ENCODE data around the gene OGT.

OGT gene

DNA sequence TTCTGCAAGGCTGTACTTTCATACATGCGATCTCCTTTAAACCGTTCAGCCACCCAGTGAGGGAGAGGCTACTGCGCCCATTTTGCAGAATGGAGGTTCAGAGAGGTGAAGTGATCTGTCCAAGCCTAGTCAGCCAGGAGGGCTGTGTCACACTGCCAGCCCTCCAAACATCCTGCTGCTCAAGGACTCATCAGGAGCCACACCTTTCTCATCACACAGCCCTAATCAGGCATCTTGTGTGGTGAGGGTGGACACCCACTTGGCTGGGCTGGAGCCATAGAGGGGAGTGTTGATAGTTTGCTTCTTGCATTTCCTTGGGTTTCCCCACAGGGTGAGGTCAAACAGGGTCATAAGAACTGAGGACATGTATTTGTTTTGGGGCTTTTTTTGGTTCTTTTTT lies 90.8 kb downstream of the OGT start:
- TF ChIP-seq, protein P1, sequence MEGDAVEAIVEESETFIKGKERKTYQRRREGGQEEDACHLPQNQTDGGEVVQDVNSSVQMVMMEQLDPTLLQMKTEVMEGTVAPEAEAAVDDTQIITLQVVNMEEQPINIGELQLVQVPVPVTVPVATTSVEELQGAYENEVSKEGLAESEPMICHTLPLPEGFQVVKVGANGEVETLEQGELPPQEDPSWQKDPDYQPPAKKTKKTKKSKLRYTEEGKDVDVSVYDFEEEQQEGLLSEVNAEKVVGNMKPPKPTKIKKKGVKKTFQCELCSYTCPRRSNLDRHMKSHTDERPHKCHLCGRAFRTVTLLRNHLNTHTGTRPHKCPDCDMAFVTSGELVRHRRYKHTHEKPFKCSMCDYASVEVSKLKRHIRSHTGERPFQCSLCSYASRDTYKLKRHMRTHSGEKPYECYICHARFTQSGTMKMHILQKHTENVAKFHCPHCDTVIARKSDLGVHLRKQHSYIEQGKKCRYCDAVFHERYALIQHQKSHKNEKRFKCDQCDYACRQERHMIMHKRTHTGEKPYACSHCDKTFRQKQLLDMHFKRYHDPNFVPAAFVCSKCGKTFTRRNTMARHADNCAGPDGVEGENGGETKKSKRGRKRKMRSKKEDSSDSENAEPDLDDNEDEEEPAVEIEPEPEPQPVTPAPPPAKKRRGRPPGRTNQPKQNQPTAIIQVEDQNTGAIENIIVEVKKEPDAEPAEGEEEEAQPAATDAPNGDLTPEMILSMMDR (IDR thresholded peaks at IDR 0.05; ENCODE audit: low read depth, low read length) = no peak
- no peaks in the 10 kb centered on the region for H3K9me3 ChIP-seq
- no peaks in the 10 kb centered on the region for H3K36me3 ChIP-seq
- no peaks in the 10 kb centered on the region for H3K27me3 ChIP-seq
- DNase-seq = no peak
- no peak overlapping the region for H3K4me3 ChIP-seq (ENCODE audit: low read depth, low read length)
- no peaks in the 10 kb centered on the region for H3K4me1 ChIP-seq

DNA sequence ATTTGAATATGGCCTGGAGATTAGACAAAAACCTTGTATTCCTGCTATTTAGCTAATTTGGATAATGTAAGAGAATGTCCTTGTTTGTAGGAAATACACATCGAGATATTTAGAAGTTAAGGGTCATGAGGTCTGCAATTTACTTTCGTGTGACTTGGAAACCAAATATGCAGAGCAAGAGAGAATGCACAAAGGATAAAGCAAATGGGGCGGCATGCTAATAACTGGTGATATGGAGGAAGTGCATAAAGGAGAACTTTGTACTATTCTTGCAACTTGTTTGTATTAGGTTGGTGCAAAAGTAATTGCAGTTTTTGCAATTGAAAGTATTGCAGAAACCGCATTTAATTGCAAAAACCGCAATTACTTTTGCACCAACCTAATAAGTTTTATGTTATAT lies 92.6 kb downstream of the OGT start:
- no peak for DNase-seq
- H3K4me3 ChIP-seq (ENCODE audit: low read depth, low read length) = no peak overlapping the region
- H3K4me1 ChIP-seq = no peaks in the 10 kb centered on the region
- H3K27me3 ChIP-seq = no peaks in the 10 kb centered on the region
- TF ChIP-seq, protein P1 (IDR thresholded peaks at IDR 0.05; ENCODE audit: low read depth, low read length) = no peak
- H3K9me3 ChIP-seq = no peaks in the 10 kb centered on the region
- no peaks in the 10 kb centered on the region for H3K36me3 ChIP-seq

All from BE2C (cell line).